ENCODE measurements around the gene ASB6. TPM values are rescaled to one million over a fixed set of nuclear protein-coding genes. Genes with fewer than 3 reads are reported as not detected.
A peak's percentile ranks its signal among the peaks of the same experiment; 100 is the strongest.

ASB6 gene
- total and polyA plus RNA-seq, 8 donors = 7.5 to 35.6 (median 14.8) TPM

- WGBS, 5 donors = 6 to 15% (median 10%) methylated on average over 8 to 30 of the region's 30 CpGs
- TF ChIP-seq POLR2AphosphoS5 (IDR thresholded peaks at IDR 0.05) (peak in 2 of 3 donors; percentile 27 to 28), POLR2A (IDR thresholded peaks at IDR 0.05) (no peak)
- DNase-seq = peak; percentile 74 to 87
These were observed 32.3 kb downstream of the ASB6 start for GRCh38 chr9:129609486-129610212.

GRCh38 chr9:129608561-129609481 lies 33.1 kb downstream of the ASB6 start:
- TF ChIP-seq EP300 (IDR thresholded peaks at IDR 0.05) (no peak), POLR2A (IDR thresholded peaks at IDR 0.05) (no peak), POLR2AphosphoS5 (IDR thresholded peaks at IDR 0.05) (peak in 1 of 3 donors; percentile 28), CTCF (IDR thresholded peaks at IDR 0.05) (no peak)
- Histone ChIP-seq H3K27me3 (no peaks in the 10 kb centered on the region), H3K4me1 (peaks cover 37 to 74% (median 57%) of the 10 kb centered on the region in 4 donors), H3K36me3 (no peaks in the 10 kb centered on the region), H3K9me3 (no peaks in the 10 kb centered on the region), H3K4me3 (peak overlapping the region in 1 of 4 donors; percentile 65), H3K27ac (peak overlapping the region; percentile 89 to 98 (median 94))
- intact Hi-C loops (cut with DNase I; ENCODE audit: low total_unique reads) = loop anchor here (10.0 kb wide), 1 partner anchor 114 kb away; no protein-coding TSS in a partner anchor
- peak; percentile 58 to 62 for DNase-seq
- 36 to 62% (median 48%) methylated on average over 26 to 27 of the region's 27 CpGs for WGBS, 5 donors

More at GRCh38 chr9:129609486-129610212, 32.3 kb downstream of the ASB6 start:
- Histone ChIP-seq H3K27me3 (no peaks in the 10 kb centered on the region), H3K9me3 (no peaks in the 10 kb centered on the region), H3K4me1 (peaks cover 37 to 71% (median 58%) of the 10 kb centered on the region in 4 donors), H3K4me3 (peak overlapping the region; percentile 65 to 69 (median 66)), H3K27ac (peak overlapping the region; percentile 89 to 98 (median 94)), H3K36me3 (no peaks in the 10 kb centered on the region)
- intact Hi-C loops (cut with DNase I; ENCODE audit: low total_unique reads) = loop anchor here (5.0 to 10.0 kb wide), 2 partner anchors 115 to 472 kb away; no protein-coding TSS in a partner anchor

GRCh38 chr9:129607027-129607387 lies 34.9 kb downstream of the ASB6 start:
- intact Hi-C loops (cut with DNase I; ENCODE audit: low total_unique reads) = loop anchor here (10.0 kb wide), 1 partner anchor 112 kb away; no protein-coding TSS in a partner anchor
- TF ChIP-seq POLR2AphosphoS5 (IDR thresholded peaks at IDR 0.05) (no peak), POLR2A (IDR thresholded peaks at IDR 0.05) (no peak), EP300 (IDR thresholded peaks at IDR 0.05) (no peak), CTCF (IDR thresholded peaks at IDR 0.05) (no peak)
- Histone ChIP-seq H3K4me1 (peaks cover 37 to 65% (median 55%) of the 10 kb centered on the region in 4 donors), H3K4me3 (no peak overlapping the region), H3K27me3 (no peaks in the 10 kb centered on the region), H3K9me3 (no peaks in the 10 kb centered on the region), H3K27ac (peak overlapping the region; percentile 89 to 98 (median 94)), H3K36me3 (no peaks in the 10 kb centered on the region)
- WGBS, 5 donors = 56 to 78% (median 67%) methylated on average over 6 of the region's 6 CpGs
- DNase-seq = no peak

- peak in 1 of 2 donors; percentile 53 for DNase-seq
- H3K4me1 ChIP-seq = peaks cover 37 to 58% (median 51%) of the 10 kb centered on the region in 4 donors
- TF ChIP-seq CTCF (IDR thresholded peaks at IDR 0.05) = no peak
- TF ChIP-seq EP300 (IDR thresholded peaks at IDR 0.05) = no peak
- TF ChIP-seq POLR2AphosphoS5 (IDR thresholded peaks at IDR 0.05) = no peak
- TF ChIP-seq POLR2A (IDR thresholded peaks at IDR 0.05) = no peak
- H3K27me3 ChIP-seq = no peaks in the 10 kb centered on the region
- H3K9me3 ChIP-seq = no peaks in the 10 kb centered on the region
- H3K36me3 ChIP-seq = no peaks in the 10 kb centered on the region
- 55 to 74% (median 64%) methylated on average over 12 to 15 of the region's 15 CpGs for WGBS, 5 donors
- intact Hi-C loops (cut with DNase I; ENCODE audit: low total_unique reads) = loop anchor here (10.0 kb wide), 1 partner anchor 112 kb away; no protein-coding TSS in a partner anchor
- H3K27ac ChIP-seq = peak overlapping the region; percentile 89 to 98 (median 94)
- no peak overlapping the region for H3K4me3 ChIP-seq
These were observed 35.6 kb downstream of the ASB6 start for GRCh38 chr9:129606161-129607026.

All from stomach (tissue), 9 donors.